NCI-H146 (cell line): ENCODE measurements around the gene SLC6A1.
"Not testable (repeated sequence)": the region's sequence is repeated elsewhere in the genome, so short reads cannot be mapped to it uniquely, and the experiment has no call there.

ENCODE experiments used
- DNase-seq: peaks from one replicate; lab custom pipeline; 2025; lab: John Stamatoyannopoulos, UW

The SLC6A1 gene

DNA sequence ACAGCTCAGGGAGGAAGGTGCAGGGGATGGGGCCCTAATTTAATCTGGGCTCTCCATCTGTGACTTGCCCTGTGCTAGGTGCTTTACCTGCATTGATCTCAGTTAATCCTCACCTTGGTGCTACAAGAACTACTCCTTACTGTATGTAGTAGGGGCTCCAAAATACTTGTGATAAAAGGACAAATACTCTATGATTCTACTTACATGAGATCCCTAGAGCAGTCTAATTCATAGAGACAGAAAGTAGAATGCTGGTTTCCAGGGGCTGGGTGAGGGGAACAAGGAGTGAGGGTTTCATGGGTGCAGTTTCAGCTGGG is 67.2 kb downstream of the SLC6A1 start:
- DNase-seq, result no peak

DNA sequence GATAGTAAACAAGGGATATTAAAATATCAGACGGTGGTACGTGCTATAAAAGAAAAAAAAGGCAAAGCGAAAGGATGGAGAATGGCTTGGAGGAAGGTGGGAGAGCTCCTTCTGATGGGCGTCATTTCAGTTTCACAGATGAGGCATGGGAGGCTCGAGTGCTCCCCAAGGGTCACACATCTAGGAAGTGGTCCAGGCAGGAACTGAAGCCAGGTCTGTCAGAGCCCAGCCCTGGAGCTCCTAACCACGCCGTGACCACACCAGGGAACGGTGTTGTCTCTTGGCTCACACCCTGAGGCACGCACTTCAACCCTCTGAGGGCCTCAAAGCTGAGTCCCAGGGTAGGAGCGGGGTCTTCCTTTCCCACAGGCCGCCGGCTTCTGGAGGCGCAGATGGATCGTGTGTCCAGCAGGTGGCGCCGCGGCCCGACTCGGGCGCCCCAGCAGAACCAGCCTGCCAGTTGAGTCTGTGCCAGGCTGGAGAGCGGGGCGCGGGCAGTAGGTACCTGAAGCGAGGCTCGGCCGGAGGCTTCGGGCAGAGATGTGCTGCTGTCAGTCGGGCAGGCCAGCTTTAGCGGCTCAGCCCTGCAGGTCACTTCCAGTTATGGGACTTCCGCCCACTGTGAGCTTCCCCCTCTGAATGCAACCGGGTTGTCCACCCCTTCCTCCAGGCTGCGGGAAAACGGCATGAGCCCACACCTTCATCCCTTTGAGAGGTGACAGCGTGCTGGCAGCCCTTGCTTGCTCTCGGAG is 68.1 kb downstream of the SLC6A1 start:
- peak; percentile 26 for DNase-seq

DNA sequence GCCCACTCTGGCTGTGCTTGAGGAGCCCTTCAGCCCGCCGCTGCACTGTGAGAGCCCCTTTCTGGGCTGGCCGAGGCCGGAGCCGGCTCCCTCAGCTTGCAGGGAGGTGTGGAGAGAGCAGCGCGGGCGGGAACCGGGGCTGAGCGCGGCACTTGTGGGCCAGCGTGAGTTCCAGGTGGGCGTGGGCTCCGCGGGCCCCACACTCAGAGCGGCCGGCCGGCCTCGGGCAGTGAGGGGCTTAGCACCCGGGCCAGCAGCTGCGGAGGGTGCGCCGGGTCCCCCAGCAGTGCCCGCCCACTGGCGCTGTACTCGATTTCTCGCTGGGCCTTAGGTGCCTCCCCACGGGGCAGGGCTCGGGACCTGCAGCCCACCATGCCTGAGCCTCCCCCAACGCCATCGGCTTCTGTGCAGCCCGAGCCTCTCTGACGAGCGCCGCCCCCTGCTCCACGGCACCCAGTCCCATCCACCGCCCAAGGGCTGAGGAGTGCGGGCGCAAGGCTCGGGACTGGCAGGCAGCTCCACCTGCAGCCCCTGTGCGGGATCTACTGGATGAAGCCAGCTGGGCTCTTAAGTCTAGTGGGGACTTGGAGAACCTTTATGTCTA is 68.8 kb downstream of the SLC6A1 start:
- DNase-seq, result not testable (repeated sequence)

DNA sequence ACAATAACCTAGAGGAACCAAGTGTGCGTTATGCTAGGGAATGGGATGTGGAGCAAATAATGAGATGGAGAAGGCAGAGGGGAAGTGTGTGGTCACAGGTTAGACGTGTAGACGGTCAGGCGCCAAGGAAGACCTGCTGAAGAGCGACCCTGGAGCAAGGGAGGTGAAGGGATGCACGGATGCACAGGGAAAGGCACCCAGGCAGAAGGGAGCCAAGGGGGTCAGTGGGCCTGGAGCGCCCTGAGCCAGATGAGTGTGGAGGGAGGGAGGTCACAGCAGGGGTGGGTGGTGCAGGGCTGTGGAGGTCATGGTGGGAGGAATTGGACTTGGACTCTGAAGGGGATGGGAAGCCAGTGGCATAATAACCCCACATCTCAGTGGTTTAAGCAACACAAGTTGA is 70.2 kb downstream of the SLC6A1 start:
- no peak for DNase-seq

DNA sequence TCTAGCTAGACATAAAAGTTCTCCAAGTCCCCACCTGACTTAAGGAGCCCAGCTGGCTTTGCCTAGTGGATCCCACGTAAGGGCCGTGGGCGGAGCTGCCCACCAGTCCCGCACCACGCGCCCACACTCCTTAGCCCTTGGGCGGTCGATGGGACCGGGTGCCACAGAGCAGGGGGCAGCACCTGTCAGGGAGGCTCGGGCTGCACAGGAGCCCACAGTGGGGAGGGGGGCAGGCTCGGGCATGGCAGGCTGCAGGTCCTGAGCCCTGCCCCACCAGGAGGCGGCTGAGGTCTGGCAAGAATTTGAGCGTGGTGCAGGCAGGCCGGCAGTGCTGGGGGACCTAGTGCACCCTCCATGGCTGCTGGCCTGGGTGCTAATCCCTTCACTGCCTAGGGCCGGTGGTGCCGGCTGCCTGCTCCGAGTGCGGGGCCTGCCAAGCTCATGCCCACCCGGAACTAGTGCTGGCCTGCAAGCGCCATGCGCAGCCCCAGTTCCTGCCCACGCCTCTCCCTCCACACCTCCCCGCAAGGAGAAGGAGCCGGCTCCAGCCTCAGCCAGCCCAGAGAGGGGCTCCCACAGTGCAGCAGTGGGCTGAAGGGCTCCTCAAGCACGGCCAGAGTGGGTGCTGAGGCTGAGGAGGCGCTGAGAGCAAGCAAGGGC is 78.7 kb downstream of the SLC6A1 start:
- DNase-seq, result no peak

DNA sequence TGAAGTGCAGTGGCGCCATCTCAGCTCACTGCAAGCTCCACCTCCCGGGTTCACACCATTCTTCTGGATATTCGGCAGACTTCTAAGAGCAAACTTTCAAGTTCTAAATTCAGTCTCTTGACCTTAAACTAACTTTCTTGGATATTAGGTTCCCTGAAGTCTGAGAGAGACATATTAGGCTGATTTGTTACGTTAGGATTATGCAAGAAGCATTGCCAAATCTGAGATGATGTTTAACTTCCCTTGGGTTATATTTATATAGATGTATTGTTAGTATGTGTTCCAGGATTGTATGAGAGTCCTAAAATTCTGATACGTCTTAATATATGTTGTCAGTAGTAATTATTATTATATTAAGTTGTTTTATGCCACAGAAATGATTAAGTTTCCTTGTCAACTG is 80.1 kb downstream of the SLC6A1 start:
- no peak for DNase-seq

DNA sequence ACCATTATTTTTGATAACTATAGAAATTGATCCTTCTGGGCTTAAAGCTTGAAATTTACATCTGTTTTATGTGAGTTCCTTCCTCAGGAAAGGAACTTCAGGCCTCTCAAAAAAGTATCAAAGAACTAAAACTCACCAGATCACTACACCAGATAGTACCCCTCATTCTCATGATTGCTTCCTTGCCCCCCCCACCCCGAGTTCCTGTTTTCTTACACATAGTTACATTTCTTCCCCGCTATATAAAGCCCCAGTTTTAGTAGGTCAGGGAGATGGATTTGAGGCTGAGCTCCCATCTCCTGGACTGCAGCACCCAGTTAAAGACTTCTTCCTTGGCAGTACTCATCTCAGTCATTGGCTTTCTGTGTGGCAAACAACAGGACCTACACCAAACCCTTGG is 81.5 kb downstream of the SLC6A1 start:
- no peak for DNase-seq

DNA sequence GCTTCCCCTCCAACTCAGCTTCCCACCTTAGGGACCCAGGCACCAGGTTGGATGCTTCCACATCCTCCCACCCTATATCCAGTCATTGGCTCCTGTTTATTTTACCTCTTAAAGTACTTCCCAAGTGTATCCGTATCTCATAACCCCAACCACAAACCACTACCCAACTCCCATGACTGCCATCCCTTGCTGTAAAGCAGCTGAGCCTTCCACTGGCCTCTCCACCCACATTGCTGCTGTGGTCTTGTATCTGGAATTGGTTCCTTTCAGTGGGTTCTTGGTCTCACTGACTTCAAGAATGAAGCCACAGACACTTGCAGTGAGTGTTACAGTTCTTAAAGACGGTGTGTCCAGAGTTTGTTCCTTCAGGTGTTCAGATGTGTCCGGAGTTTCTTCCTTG is 81.9 kb downstream of the SLC6A1 start:
- no peak for DNase-seq

DNA sequence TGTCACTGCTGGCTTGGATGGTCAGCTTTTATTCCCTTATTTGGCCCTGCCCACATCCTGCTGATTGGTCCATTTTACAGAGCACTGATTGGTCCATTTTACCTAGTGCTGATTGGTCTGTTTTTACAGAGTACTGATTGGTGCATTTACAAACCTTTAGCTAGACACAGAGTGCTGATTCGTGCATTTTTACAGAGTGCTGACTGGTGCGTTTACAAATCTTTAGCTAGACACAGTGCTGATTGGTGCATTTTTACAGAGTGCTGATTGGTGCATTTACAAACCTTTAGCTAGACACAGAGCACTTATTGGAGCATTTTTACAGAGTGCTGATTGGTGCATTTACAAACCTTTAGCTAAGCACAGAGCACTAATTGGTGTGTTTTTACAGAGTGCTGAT is 82.6 kb downstream of the SLC6A1 start:
- DNase-seq, result not testable (repeated sequence)

DNA sequence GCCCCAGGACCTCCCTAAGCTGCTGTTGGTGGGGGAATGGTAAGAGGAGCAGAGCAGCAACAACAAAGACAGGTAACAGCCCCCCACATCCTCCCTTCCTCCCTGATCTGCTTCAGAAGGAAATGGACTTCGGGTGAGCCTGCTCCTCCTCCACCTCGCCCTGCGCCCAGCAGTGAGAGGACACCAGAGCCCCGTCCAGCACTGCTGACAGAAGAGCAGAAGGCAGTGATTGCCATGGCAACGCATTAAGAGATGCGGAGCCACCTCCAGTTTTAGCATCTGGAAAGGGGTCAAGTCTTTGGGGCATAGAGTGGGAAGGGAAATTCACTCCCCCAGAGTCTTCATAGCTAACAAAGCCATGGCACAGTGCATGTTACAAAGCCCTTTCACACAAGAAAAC is 84.2 kb downstream of the SLC6A1 start:
- DNase-seq, result no peak

DNA sequence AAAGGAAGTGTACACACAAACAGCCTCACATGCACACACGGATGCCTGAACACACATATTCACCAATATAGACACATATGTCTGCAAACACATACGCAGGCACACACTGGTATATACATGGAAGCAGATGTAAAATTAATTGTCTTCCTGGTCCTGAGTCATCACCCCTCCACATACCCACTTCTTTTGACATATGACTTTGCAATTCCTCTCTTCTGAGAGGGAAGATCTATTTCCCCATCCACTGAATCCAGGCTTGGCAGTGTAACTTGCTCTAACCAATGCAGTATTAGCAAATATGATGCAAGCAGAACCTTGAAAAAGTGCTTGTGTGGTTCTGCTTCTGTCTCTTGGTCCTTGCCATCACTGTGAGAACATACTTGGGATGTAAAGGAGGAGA is 84.9 kb downstream of the SLC6A1 start:
- no peak for DNase-seq

DNA sequence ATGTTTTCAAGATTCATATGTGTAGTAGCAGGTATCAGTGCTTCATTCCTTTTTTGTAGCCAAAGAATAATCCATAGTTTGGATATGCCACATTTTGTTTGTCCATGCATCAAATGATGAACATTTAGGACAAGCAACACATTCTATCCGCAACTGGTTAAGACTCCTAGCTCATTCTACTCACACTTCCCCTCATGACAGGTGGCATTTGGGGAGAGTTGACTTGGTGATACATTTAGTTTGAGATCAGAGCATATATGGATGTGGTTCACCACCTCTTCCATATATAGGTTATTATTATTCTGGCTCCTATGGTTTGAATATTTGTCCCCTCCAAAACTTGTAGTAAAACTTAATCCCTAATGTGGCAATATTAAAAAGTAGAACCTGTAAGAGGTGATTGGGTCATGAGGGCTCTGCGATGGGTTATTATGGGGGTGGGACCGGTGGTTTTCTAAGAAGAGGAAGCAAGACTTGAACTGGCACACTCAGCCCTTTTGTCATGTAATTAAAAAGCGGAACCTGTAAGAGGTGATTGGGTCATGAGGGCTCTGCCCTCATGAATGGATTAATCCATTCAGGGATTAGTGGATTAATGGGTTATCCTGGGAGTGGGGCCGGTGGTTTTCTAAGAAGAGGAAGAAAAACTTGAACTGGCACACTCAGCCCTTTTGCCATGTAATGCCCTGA is 86.4 kb downstream of the SLC6A1 start:
- DNase-seq, result no peak

DNA sequence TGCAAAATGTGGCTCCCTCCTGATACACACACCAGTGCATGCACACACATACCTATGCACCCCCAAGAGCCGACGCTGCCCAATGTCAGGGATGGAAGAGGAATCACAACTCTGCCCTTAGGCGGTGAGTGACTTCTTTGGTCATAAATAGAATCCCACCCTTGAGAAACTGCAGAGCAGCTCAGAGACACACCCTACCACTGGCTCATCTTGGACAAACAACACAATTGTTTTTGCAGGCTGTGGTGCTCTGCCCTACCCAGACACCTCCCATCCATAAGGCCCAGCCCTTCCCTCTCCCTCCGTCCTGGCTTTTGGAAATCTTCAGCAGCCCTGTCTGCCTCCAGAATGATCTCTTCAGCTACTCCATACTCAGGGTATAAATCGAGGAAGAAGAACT is 87.9 kb downstream of the SLC6A1 start:
- no peak for DNase-seq

DNA sequence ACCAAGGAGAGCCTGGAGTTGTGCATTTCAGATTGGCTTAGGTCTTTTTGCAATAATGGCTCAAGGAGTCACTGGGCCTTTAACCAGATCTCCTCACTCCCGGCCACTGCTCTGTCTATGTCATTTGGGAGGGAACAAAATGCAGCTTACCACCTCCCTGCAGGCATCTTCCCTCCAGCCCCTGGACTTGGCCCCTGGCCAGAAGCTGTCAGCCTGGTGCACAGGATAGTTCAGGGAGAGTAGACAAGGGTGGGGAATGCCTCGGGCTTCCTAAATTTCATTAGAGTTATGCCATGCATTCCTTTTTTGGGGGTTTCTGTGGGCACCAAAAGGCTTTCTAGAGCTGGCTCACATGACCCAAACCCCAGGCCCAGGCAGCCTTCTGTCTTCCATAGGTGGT is 91.5 kb downstream of the SLC6A1 start:
- DNase-seq, result no peak

DNA sequence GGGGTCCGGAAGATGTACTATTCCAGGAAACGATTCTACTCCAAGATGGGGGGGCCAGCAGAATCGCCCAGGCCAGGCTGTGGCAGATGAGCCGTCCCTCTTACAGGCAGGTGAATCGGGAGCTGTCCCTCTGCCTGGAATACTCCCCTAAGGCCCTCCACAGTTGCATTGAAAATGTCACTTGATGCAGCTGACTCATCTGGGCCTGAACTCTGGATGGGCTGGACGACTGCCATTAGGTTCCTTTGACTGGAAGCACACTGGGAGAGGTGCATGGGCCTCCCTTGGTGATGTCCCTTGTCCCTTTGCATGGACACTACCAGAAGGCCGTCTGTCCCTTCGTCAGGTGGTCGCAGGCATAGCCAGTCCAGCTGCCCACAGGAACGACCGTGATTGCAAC is 92.1 kb downstream of the SLC6A1 start:
- DNase-seq, result no peak

DNA sequence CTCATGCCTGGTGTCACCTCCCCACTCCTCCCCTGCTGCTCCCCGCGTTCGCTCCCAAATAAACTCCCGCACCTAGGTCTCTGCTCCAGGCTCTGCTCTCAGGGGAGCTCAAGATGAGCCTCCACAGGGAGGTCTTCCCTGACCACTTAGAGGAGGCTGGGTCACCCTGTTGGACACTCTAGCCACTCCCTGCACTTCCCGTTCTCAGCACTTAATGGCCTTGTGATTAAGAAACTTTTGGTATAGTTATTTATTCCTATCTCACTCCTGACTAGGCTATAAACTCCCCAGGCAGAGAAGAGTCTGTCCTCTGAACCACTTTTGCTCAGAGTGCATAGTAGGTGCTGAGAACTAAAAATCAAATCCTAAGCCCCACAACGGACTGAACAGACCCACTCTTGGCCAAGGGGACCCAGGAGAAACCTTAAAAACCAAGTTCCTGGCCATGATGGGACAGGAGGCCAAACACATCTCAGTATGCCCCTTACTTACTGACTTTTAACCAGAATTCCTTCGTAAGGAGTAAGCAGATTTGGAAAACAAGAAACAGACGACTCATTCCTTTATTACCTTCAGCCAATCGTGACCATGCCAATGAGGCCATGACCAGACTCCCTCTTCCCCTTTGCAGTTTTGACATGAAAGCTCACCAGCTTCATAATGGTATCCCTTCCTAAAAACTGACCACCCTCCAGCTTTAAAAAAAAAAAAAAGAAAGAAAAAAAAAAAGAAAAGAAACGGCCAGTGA is 92.7 kb downstream of the SLC6A1 start:
- DNase-seq, result no peak

DNA sequence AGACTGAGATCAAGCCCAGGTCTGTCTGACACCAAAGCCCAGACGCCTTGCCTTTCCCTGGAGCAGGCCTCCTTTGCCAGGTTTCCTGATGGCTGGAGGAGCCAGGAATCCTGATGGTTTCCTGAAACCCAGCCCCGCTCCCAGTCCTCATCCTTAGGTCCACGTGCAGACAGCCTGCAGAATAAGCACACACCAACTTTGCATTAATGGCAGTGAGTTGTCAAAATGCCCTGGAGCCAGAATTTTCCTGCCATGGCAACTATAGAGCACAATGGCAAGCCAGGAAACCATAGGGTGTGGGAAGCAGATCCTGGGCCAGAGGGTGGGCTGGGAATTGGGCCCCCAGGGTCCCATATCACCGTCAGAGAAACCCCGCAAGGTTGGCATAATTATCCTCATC is 94.3 kb downstream of the SLC6A1 start:
- DNase-seq, result no peak

DNA sequence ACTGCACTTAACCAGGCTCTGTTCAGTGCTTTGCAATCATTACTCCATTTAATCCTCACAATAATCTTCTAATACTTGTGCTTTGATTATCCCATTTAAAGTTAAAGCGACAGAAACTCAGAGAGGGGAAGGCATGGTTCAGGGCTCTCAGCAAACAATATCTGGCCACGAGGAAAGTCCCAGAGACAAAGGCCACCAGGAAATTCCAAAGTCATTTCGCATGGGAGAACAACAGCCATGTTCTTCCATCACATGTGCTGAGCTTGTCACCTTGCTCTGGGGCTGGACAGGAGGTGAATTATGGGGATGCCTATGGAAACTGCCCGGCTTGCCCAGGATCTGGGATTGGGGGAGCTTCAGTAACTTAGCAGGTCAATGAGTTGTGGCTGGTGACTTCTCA is 95.5 kb downstream of the SLC6A1 start:
- DNase-seq, result no peak

DNA sequence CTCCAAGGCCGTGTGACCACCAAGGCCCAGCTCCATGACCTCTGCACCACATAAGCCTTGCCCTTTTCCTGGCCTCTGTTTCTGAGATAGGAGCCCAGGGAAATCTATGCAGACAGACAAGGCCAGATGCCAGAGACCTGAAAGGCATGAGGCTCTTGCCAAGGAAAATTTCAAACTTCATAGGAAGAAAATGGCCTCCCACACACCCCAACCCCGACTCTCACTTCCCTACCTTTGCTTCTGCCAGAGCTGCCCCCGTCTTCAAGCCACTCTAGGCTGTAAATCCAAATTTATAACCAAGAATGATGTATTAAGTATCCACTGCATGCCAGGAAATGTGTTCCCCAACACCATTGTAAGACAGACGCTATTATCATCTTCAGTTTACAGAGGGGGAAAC is 96.3 kb downstream of the SLC6A1 start:
- no peak for DNase-seq
